Measurements from ENCODE around the gene ESYT2.
"Not testable (repeated sequence)": the region's sequence is repeated elsewhere in the genome, so short reads cannot be mapped to it uniquely, and the experiment has no call there.

Gene ESYT2

DNA sequence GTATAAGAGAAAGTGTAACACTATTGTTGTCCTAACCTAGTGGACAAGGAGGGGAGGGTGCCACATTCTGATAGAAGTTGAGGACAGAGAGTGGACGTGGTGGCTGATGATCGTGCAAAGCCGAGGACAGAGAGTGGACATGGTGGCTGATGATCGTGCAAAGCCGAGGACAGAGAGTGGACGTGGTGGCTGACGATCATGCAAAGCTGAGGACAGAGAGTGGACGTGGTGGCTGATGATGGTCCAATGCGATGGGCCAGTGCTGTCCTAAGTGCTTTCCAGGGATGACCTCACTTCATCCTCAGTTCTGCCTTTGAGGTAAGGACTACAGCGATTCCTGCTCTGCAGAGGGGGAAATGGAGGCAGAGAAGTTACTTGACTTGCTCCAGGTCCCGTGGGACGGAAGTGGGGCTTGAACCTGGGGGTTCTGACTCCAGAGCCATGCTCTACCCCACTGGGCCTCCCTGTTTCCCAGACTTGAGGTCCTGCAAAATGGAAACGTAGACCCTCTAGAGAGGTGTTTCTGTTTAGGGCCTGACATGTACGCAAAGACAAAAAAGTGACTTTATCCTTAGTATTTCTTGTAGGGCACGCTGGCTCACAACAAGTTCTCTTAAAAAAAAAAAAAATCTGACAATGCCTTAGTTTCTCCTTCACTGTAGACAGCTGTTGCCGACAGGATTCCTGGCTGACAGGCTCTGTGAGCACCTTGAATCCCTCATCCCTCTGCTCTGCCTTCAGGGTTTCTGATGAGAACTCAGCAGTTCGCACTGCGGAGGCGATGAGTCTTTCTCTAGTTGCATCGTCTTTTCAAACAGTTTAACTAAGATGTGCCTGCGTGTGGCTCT lies 104.4 kb downstream of the ESYT2 start:
- no peak for DNase-seq (ENCODE audit: low spot score)

GRCh38 chr7:158723714-158724385 lies 105.5 kb downstream of the ESYT2 start:
- no peak for DNase-seq (ENCODE audit: low spot score)

DNA sequence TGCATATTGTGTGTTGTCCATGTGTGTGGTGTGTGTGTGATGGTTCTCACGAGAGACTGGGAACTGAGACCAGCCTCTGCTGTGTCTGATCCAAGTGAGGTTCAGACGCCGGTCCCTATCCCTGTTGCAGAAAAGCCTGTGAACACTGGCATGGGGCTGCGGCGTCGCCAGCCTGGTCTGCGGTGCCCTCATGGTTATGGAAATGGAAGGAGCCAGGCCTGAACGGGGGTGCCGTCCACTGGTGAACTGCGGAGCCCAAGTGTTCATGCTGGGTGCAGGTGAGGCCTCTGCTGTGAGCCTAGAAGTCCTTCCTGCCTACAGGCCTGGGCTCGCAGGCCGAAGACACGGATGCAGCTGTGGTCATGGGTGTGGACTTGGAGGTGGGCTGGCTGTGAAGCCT lies 106.0 kb downstream of the ESYT2 start:
- no peak for DNase-seq (ENCODE audit: low spot score)

DNA sequence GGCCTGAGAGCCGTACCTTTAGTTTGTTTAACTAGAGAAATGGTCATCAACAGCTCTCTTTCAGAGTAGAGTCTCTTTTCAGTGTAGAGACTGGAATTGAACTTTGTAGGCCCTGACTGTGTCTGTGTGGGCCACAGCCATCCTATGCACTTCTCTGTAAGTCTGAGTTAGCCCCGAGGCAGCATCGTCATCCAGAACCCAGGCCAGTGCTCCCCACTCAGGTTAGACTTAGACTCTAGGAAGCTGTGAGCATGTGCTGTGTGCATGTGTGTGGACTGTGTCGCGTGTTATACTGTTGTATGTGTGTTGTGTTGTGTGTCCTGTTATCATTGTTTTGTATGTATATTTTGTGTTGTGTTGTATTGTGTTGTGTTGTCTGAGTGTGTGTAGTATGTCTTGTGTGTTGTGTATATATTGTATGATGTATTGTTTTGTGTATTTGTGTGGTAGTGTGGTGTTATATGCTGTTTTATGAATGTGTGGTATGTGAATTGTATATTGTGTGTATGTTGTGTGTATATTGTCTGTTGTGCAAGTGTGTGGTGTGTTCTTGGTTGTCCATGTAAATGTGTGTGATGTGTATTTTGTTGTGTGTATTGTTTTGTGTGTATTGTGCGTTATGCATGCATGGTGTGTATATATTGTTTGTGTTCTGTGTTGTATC lies 106.6 kb downstream of the ESYT2 start:
- no peak for DNase-seq (ENCODE audit: low spot score)

DNA sequence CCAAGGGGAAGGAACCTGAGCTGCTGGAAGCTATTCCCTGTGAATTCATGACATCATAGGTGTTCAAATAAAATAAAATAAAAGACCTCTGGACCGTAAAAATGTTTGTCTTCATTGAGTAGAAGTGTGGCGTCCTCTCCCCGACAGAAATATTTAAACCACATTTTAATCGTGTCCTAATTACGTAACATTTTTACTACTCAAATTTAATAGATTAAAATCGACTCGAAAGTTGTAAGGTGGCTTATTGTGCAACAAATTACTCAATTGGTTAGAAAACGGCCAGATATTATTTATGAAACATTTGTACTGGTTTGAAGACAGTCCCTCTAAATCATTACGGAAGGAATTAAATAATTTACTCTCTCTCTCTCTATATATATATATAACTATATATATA lies 109.2 kb downstream of the ESYT2 start:
- DNase-seq (ENCODE audit: low spot score), result no peak

GRCh38 chr7:158716802-158717201 lies 112.5 kb downstream of the ESYT2 start:
- no peak for DNase-seq (ENCODE audit: low spot score)

GRCh38 chr7:158710651-158711102 lies 118.6 kb downstream of the ESYT2 start:
- no peak for DNase-seq (ENCODE audit: low spot score)

DNA sequence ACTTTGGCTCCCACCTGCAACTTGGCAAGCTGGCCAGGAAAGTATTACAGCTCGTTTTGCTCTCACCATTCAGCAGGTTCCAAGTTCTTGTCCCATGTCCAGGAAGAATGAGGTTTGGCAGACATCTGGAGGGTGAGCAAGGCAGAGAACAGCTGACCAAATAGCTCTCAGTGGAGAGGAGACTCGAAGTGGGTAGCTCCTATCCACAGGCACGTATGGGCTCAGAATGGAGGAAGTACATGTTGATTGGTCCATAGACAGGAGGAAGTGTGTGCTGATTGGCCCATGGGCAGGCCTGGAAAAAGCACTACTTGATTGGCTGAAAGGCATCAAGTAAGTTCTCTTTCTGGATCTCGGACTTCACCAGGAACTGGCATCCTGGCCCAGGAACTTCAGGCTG lies 121.7 kb downstream of the ESYT2 start:
- no peak for DNase-seq (ENCODE audit: low spot score)

DNA sequence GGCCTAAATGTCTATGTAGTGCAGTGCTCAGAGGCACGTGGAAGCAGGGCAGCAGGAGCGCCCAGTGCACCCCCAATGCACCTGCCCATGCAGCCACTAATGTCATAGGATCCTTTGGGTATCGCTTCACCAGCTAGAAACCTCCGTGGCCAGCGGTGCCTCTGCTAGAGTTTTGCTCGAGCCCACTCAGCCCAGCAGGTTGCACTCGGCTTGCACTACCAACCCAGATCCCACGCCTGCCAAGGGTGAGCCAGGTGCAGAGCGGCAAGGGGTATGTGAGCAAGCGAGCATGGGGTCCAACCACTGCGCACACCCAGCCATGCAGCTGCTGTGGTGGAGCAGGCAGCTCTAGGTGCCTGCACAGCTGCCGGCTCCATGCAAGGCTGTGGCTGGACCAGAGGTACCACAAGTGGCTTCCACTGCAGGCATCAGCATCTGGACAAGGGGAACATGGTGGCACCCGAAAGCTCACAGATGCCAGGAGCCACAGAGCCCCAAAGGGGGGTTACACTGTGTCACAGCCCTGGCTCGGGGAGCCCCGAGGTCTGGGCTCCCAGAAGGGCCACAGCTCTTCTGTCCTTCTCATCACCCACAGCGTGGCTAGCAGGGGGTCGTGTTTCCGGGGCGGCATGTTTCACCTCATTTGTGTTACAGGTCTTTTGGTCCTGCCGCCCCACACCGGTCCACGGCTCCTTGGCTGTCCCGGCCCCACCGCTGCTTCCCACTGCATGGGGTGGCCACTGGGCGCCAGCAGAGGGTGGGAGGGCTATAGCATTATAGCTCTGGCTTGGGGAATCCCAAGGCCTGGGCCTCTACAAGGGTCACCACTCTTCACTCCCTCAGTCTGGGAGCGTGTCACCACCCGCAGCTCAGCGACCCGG lies 122.4 kb downstream of the ESYT2 start:
- DNase-seq (ENCODE audit: low spot score), result no peak

DNA sequence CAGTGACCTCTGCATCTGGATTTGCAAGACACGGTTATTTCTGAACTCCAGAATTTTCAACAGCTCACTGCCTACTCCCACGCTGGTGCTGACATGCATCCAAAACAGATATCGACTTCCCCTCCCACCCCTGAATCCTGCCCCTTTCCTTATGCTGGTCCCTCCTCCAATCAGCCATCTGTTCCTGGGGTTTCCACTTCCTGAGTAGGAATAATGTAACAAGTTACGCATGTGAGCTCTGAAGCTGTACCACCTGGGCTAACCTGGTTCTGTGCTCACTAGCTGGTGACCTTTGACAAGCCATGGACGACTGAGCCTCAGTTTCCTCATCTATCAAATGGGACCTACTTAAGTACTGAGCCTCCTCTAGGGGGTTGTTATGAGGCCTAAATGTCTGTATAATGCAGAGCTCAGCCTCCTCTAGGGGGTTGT lies 123.0 kb downstream of the ESYT2 start:
- DNase-seq (ENCODE audit: low spot score), result no peak

DNA sequence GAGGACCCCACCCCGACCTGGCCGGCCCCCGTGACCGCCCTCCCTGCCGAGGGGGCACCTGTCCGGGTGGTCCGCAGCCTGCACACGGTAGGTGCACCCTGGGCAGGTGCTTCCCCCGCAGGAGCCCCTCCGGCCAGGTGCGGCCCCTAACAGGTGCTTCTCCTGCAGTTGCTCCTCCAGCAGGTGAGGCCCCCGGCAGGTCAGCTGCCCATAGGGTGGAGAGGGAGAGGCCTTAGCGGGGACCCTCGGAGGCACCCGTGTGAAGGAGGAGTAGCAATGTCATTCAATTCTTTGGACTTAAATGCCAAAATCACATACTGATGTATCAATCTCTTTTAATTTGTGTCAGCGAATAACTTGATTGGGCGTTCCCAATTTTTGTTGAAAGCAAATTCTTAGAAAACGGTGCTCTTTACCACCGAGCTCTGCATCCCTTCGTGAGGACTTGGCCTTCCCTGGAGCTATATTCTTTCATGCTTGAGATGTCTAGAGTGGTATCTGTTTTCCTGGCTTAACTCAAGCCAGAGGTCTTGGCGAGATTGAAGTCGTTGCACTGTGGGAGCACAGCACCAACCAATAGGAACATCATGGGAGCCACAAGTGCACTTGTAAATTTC lies 124.0 kb downstream of the ESYT2 start:
- no peak for DNase-seq (ENCODE audit: low spot score)

DNA sequence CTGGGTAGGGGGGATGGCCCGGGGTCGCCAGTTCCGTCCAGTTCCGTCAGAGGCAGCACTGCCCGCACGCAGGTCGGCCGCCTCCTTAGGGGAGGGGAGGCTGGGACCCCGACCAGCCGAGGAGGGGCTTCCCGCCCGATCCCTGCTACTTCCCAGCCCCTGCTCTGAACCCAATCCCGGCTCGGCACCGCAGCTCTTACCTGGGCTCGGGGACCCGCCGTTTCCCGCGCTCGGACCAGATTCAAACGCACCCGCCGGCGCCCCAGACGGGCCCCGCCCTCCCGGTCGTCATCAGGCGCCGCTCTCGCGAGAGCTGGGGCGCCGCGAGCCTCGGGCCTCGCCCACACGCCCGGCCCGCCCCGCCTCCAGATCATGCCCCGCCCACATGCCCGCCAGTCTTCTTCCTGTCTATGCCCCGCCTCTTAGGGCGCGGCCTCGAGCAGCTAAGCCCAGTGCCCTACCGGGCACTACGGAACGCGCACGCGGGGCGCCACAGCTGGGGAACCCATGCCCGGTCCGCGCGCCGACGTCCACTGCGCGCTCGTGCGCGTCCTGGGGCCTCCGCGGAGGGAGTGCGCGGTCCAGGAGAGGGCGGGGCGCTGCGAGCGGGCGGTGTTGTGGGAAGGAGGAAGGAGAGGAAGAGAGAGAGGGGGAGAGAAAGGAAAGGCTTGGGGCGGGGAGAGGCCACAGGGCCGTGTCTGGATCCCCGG lies 124.6 kb downstream of the ESYT2 start, which contains the start of gene NCAPG2:
NCAPG2 (minus strand) TSS at position 281 of the 710 bp plus-strand sequence. CDS start 2,905 bp downstream, outside the sequence.
- peak; percentile 99 for DNase-seq (ENCODE audit: low spot score)

DNA sequence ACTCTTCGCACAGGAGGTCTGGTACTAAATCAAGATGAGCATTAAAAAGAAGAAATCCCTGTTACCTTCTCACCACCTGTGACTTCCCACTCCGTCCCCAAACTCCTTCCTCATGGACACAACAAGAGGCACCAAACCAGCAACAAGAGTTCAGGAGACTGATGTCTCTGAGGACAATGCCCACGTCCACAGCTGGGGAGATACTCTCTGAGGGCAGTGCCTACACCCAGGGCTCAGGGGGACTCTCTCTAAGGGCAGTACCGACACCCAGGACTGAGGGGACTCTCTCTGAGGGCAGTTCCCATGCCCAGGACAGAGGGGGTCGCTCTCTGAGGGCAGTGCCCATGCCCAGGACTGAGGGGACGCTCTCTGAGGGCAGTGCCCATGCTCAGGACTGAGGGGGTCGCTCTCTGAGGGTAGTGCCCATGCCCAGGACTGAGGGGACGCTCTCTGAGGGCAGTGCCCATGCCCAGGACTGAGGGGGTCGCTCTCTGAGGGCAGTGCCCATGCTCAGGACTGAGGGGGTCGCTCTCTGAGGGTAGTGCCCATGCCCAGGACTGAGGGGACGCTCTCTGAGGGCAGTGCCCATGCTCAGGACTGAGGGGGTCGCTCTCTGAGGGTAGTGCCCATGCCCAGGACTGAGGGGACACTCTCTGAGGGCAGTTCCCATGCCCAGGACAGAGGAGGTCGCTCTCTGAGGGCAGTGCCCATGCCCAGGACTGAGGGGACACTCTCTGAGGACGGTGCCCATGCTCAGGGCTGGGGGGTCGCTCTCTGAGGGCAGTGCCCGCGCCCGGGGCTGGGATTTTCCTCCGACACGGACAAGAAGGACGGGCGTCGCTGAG lies 125.4 kb downstream of the ESYT2 start:
- not testable (repeated sequence) for DNase-seq (ENCODE audit: low spot score)

DNA sequence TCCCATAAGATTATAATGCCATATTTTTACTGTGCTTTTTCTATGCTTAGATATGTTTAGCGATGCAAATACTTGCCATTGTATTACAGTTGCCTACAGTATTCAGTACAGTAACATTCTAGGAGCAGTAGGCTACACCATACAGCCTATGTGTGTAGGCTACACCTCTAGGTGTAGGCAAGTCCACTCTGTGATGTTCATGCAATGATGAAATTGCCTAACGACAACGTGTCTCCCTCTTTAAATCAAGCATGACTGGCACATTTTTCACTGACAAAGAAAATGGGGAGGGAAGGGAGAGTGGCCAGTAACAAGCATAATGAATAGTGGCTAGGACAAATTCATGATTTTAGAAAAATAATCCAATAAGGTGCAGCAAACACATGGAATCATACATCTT lies 126.4 kb downstream of the ESYT2 start:
- no peak for DNase-seq (ENCODE audit: low spot score)

DNA sequence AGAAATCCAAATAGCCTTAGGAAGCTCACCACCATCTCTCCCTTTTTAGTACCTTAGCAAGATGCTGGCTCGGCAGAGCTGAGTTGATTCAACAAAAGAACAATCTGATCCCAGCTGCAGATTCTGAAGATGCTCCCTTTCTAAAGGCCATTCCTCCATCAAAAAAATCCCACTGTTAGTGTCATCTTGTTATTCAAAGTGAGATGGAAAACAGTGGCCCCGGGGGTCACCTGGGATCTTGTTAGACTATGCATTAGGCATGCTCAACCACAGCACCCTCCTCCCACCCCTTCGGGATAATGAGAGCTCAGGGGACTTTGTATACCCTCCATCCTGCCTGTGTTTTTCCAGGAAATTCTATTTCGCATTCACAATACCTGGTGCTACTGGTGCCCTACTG lies 127.1 kb downstream of the ESYT2 start:
- DNase-seq (ENCODE audit: low spot score), result no peak

DNA sequence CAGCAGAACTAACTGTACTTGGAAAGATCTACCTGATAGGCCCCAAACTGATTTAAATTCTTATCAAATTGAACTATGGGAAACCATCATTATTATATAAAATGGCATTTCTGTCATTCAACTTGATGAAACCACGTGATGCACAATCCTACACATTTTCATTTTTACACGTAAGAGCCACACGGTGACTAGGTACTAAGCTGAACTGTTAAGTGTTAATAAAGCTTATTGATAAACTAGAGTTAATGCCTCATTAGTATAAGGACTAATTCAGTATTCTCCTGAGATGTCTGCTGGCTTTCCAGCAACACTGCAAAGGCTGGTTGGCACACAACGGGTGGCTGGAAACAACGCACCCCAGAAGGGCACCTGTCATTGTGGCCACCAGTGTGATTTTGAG lies 129.3 kb downstream of the ESYT2 start:
- no peak for DNase-seq (ENCODE audit: low spot score)

- no peak for DNase-seq (ENCODE audit: low spot score)
These were observed 130.0 kb downstream of the ESYT2 start for GRCh38 chr7:158699341-158699740.

DNA sequence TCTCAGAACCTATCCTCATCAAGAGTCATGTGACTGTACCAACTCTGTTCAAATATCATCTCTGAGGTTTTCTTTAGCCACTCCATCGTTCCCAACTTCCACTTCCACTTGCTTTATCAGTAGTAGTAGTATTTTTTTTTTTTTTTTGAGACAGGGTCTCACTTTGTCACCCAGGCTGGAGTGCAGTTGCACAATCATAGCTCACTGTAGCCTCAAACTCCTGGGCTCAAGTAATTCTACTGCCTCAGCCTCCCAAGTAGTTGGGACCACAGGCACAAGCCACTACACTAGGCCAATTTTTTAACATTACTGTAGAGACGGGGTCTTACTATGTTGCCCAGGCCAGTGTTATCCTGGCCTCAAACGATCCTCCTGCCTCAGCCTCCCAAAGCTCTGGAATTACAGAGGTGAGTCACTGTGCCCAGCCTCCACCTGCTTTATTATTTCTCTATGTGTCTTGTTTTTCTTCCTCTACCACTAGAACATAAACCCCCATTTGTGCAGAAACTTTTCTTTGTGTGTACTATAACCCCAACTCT lies 130.6 kb downstream of the ESYT2 start:
- no peak for DNase-seq (ENCODE audit: low spot score)

DNA sequence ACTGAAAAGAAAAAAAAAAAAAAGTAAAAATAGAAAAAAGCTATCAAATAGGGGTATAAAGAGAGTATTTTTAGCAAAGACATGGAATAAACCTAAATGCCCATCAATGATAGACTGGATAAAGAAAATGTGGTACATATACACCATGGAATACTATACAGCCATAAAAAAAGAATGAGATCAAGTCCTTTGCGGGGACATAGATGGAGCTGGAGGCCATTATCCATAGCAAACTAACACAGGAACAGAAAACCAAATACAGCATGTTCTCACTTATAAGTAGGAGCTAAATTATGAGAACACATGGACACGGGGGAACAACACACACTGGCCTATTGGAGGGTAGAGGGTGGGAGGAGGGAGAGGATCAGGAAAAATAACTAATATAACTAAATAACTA lies 131.7 kb downstream of the ESYT2 start:
- not testable (repeated sequence) for DNase-seq (ENCODE audit: low spot score)
